ENCODE data around the gene FADS6. TPM values are rescaled to one million over a fixed set of nuclear protein-coding genes. Genes with fewer than 3 reads are reported as not detected.

Gene FADS6, protein sequence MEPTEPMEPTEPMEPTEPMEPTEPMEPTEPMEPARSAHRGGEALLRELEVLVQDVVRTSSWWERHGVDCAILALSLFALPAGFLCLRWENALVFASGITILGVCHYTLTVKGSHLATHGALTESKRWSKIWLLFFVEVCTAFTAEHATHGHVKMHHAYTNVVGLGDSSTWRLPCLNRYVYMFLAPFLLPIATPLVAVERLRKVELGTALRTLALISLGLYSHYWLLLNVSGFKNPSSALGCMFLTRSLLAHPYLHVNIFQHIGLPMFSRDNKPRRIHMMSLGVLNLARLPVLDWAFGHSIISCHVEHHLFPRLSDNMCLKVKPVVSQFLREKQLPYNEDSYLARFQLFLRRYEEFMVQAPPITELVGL
- not detected in 2 replicates for total RNA-seq (2014; rRNA removed; shearing (Covaris generic))

DNA sequence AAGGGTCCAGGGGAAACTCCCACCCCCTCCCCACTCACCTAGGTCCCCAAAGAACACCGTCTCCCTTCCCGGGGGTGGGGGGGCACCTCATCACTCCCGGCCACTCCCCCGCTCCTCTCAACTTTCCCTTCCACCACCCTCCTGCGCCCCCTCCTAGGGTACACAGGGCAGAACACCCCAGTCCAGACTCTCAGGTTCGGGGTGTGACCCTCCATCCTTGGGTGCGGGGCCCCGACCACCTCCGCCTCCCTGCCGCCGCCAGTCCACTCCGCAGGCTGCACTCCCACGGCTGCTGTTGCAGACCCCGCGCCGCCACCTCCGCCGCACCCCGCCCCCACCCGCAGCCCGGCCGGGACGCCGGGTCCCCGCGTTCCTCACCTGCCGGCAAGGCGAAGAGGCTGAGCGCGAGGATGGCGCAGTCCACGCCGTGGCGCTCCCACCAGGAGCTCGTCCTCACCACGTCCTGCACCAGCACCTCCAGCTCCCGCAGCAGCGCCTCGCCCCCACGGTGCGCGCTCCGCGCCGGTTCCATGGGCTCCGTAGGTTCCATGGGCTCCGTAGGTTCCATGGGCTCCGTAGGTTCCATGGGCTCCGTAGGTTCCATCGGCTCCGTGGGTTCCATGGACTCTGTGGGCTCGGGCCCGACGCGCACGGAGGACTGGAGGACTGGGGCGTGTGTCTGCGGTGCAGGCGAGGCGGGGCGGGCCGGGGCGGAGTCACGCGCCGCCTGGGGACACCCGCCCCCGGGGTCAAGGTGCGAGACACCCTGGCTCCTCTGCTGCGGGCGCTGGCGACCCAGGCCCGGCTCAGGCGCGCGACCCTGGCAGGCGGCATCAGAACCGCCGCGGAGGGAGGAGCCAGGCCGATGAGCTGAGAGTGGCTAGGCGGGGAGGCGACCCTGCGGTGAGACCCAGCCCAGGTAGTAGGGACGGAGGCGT is at the start of gene FADS6:
Gene FADS6, minus strand, starts transcription at position 660 of the 938 bp plus-strand sequence. Its CDS starts 38 bp downstream, at position 622.
- H3K4me1 ChIP-seq (replicated peaks): no peaks in the 10 kb centered on the region
- no peak for DNase-seq (ENCODE audit: low read depth in 1 of 2, low spot score in 2 of 2)
- H3K9me3 ChIP-seq (replicated peaks): no peaks in the 10 kb centered on the region; the same call in 1 of the 2 replicates
- no peaks in the 10 kb centered on the region for H3K36me3 ChIP-seq
- H3K4me3 ChIP-seq: no peak within 1 kb of the TSS
- no peak within 1 kb of the TSS for H3K27ac ChIP-seq
- peaks cover 94% of the 10 kb centered on the region for H3K27me3 ChIP-seq (replicated peaks)

DNA sequence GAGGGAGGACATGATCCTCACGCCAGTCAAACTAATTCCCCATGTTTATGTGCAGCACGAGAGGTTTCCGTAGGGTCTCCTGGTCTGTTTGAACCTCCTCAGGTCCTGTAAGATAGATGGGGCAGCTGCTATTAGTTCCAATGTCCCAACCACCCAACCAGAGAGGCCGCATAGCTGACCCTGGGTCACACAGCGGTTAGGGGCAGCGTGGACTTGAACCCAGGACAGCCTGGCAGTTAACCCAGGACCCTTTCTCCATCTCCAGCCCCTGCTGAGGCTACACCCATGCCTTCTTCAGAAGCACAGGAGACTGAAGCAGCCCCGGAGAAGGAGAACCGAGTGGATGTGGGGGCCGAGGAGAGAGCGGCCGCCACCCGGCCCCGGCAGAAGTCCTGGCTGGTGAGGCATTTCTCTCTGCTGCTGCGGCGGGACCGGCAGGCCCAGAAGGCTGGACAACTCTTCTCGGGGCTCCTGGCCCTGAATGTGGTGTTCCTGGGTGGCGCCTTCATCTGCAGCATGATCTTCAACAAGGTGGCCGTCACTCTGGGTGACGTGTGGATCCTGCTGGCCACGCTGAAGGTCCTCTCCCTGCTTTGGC is 47.8 kb upstream of the FADS6 start:
- no peaks in the 10 kb centered on the region for H3K4me1 ChIP-seq (replicated peaks)

GRCh38 chr17:74939534-74939933 is 46.1 kb upstream of the FADS6 start:
- H3K27ac ChIP-seq: no peak overlapping the region
- no peak for DNase-seq (ENCODE audit: low read depth in 1 of 2, low spot score in 2 of 2)
- H3K4me3 ChIP-seq: no peak overlapping the region
- peaks cover 96% of the 10 kb centered on the region for H3K27me3 ChIP-seq (replicated peaks)
- H3K4me1 ChIP-seq (replicated peaks): no peaks in the 10 kb centered on the region
- H3K36me3 ChIP-seq: no peaks in the 10 kb centered on the region
- H3K9me3 ChIP-seq (replicated peaks): peaks cover 3% of the 10 kb centered on the region; the same call in 1 of the 2 replicates

More for the DNA sequence above, 47.8 kb upstream of the FADS6 start:
- no peak overlapping the region for H3K27ac ChIP-seq
- no peak overlapping the region for H3K4me3 ChIP-seq
- peaks cover 3% of the 10 kb centered on the region; the same call in 1 of the 2 replicates for H3K9me3 ChIP-seq (replicated peaks)
- DNase-seq (ENCODE audit: low read depth in 1 of 2, low spot score in 2 of 2): no peak
- H3K36me3 ChIP-seq: no peaks in the 10 kb centered on the region
- H3K27me3 ChIP-seq (replicated peaks): peaks cover 98% of the 10 kb centered on the region

GRCh38 chr17:74938194-74938950 is 44.9 kb upstream of the FADS6 start:
- Histone ChIP-seq H3K36me3 (no peaks in the 10 kb centered on the region), H3K4me1 (replicated peaks) (no peaks in the 10 kb centered on the region), H3K9me3 (replicated peaks) (peaks cover 3% of the 10 kb centered on the region; the same call in 1 of the 2 replicates), H3K4me3 (no peak overlapping the region), H3K27ac (no peak overlapping the region), H3K27me3 (replicated peaks) (peaks cover 93% of the 10 kb centered on the region)
- DNase-seq (ENCODE audit: low read depth in 1 of 2, low spot score in 2 of 2): no peak

- H3K27me3 ChIP-seq (replicated peaks): peaks cover 93% of the 10 kb centered on the region
- no peak overlapping the region for H3K27ac ChIP-seq
- H3K9me3 ChIP-seq (replicated peaks): peaks cover 3% of the 10 kb centered on the region; the same call in 1 of the 2 replicates
- DNase-seq (ENCODE audit: low read depth in 1 of 2, low spot score in 2 of 2): no peak
- no peak overlapping the region for H3K4me3 ChIP-seq
- H3K36me3 ChIP-seq: no peaks in the 10 kb centered on the region
- H3K4me1 ChIP-seq (replicated peaks): no peaks in the 10 kb centered on the region
These were observed 43.9 kb upstream of the FADS6 start for GRCh38 chr17:74937064-74938051.

GRCh38 chr17:74936470-74936799 is 43.0 kb upstream of the FADS6 start:
- Histone ChIP-seq H3K9me3 (replicated peaks) (0 out of 2 replicates have a peak, but pooled peaks cover 3% of the 10 kb centered on the region), H3K4me3 (no peak overlapping the region), H3K27ac (no peak overlapping the region), H3K27me3 (replicated peaks) (peaks cover 92% of the 10 kb centered on the region), H3K36me3 (no peaks in the 10 kb centered on the region), H3K4me1 (replicated peaks) (no peaks in the 10 kb centered on the region)
- no peak for DNase-seq (ENCODE audit: low read depth in 1 of 2, low spot score in 2 of 2)

DNA sequence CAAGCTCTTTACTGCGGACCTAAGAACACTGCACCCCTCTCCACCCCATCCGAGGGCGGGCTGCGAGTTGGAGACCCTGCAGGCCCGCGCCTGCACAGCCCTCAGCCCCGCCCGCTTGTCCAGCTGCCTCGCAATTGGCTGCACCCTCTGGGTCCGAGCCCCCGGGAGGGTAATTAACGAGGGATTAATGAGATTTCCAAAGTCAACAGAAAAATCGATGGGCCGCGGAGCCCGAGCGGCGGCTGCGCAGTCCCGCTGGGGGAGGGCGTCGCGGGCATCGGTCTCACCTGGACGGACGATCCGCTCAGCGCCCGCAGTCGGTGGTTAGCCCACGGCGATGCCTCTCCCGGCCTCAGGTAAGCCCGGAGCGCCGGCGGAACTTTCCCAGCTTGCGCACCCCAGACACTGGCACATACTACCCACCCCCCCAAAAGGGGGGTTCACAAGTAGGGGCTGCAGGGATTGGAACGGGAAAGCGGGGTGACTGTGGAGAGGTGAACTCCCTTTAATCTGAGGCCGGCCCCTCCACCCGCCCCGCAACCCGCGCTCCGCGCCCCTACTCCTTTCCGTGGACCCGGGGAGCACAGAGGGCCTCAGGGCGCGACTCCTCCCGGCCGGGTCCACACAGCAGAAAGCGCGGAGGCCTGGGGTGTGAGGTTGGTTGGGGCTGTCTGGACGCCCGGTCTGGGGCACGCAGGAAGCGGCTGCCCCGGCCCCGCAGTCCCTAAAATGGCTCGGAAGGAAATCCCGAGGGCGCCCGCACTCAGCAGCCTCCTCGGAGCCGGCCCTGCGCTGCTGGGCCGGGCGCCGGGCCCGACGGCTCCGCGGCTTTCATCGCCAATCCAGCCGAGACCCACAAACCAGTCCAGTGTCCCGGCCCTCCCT is 42.4 kb upstream of the FADS6 start, which contains the start of gene OTOP3:
Gene OTOP3, plus strand, starts transcription at position 314 of the 885 bp plus-strand sequence. Its CDS starts 24 bp downstream, at position 338.
- no peaks in the 10 kb centered on the region for H3K4me1 ChIP-seq (replicated peaks)
- H3K27me3 ChIP-seq (replicated peaks): peaks cover 92% of the 10 kb centered on the region
- 0 out of 2 replicates have a peak, but pooled peaks cover 3% of the 10 kb centered on the region for H3K9me3 ChIP-seq (replicated peaks)
- H3K4me3 ChIP-seq: no peak within 1 kb of the TSS
- no peak within 1 kb of the TSS for H3K27ac ChIP-seq
- H3K36me3 ChIP-seq: no peaks in the 10 kb centered on the region
- DNase-seq (ENCODE audit: low read depth in 1 of 2, low spot score in 2 of 2): peak in 1 of 2 experiments; percentile 48

DNA sequence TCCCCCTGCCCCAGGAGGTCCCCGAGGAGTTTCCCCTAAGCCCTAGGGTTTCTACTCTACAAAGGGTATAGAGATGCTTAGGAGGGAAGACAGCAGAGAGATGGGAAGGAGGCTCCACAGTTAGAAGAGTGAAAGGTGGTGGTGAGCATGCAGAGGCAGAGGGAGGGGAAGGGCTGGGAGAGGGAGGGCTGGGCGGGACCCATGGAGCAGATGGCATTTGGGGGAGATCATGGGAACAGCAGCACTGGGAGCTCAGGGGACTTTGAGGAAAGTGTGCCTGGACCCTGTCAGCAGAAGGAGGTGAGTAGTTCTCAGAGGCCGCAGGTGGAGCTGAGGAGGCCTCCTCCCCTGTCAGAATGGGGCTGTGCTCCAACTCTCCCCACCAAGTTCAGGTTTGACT is 41.6 kb upstream of the FADS6 start:
- H3K9me3 ChIP-seq (replicated peaks): 0 out of 2 replicates have a peak, but pooled peaks cover 3% of the 10 kb centered on the region
- H3K36me3 ChIP-seq: no peaks in the 10 kb centered on the region
- no peaks in the 10 kb centered on the region for H3K4me1 ChIP-seq (replicated peaks)
- no peak overlapping the region for H3K27ac ChIP-seq
- H3K4me3 ChIP-seq: no peak overlapping the region
- DNase-seq (ENCODE audit: low read depth in 1 of 2, low spot score in 2 of 2): no peak
- H3K27me3 ChIP-seq (replicated peaks): peaks cover 91% of the 10 kb centered on the region

DNA sequence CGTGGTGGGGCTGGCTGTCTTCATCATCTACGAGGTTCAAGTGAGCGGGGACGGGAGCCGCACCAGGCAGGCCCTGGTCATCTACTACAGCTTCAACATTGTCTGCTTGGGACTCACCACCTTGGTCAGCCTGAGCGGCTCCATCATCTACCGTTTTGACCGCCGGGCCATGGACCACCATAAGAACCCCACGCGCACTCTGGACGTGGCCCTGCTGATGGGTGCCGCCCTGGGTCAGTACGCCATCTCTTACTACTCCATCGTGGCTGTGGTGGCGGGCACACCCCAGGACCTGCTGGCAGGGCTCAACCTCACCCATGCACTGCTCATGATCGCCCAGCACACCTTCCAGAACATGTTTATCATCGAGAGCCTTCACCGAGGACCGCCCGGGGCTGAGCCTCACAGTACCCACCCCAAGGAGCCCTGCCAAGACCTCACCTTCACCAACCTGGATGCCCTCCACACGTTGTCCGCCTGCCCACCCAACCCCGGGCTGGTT is 37.2 kb upstream of the FADS6 start:
- Histone ChIP-seq H3K27me3 (replicated peaks) (peaks cover 85% of the 10 kb centered on the region), H3K4me3 (no peak overlapping the region), H3K36me3 (no peaks in the 10 kb centered on the region), H3K9me3 (replicated peaks) (no peaks in the 10 kb centered on the region), H3K4me1 (replicated peaks) (no peaks in the 10 kb centered on the region), H3K27ac (no peak overlapping the region)
- no peak for DNase-seq (ENCODE audit: low read depth in 1 of 2, low spot score in 2 of 2)

DNA sequence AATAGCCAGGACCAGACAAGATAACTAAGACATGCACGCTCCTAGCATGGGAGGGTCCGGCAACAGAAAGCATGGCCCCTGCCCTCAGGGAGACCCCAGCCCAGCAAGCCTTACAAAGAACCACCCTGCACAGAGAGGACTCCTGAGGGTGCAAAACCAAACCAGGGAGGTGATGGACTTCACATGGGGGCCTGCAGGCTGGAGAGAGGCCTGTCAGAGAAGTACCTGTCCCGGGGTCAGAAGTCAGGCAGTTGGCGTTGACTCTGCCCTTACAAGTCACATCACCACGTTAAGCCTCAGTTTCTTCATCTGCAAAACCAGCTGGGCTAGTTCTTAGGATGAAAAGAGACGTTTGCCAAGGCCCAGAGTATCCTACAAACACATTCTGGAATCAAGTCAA is 35.4 kb upstream of the FADS6 start:
- H3K4me1 ChIP-seq (replicated peaks): peaks cover 4% of the 10 kb centered on the region; the same call in 1 of the 2 replicates
- H3K9me3 ChIP-seq (replicated peaks): no peaks in the 10 kb centered on the region; the same call in 1 of the 2 replicates
- H3K27ac ChIP-seq: no peak overlapping the region
- no peak overlapping the region for H3K4me3 ChIP-seq
- H3K36me3 ChIP-seq: no peaks in the 10 kb centered on the region
- H3K27me3 ChIP-seq (replicated peaks): peaks cover 89% of the 10 kb centered on the region
- no peak for DNase-seq (ENCODE audit: low read depth in 1 of 2, low spot score in 2 of 2)

DNA sequence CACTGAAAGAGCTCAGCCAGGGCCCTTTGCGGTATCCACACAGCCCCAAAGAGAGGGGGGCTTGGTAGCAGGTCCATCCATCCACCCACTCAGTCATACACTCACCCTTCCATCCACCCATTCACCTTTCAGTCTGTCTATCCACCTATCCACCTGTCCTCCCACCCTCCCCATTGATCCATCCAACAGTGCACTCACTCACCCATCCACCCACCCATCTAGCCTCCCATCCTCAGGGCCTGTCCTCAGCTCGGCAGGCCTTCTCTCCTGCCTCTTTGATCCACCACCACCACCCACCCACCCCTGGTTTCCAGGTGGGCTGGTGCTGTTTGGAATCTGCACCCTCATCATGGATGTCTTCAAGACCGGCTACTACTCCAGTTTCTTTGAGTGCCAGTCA is 31.8 kb upstream of the FADS6 start:
- Histone ChIP-seq H3K27ac (no peak overlapping the region), H3K27me3 (replicated peaks) (peaks cover 89% of the 10 kb centered on the region), H3K36me3 (no peaks in the 10 kb centered on the region), H3K4me3 (no peak overlapping the region), H3K4me1 (replicated peaks) (peaks cover 14% of the 10 kb centered on the region), H3K9me3 (replicated peaks) (no peaks in the 10 kb centered on the region; the same call in 1 of the 2 replicates)
- DNase-seq (ENCODE audit: low read depth in 1 of 2, low spot score in 2 of 2): no peak

Data from SJSA1 (cell line).